ENCODE results near the gene ZEB2.
"Not testable (repeated sequence)": the region's sequence is repeated elsewhere in the genome, so short reads cannot be mapped to it uniquely, and the experiment has no call there.

ZEB2 gene

GRCh38 chr2:144364247-144364646 is 155.7 kb downstream of the ZEB2 start:
- not testable (repeated sequence) for FAIRE-seq; DNase-seq (ENCODE audit: insufficient read length, low spot score)

- DNase-seq (ENCODE audit: insufficient read length, low spot score): no peak
- FAIRE-seq: no peak
These were observed 157.5 kb downstream of the ZEB2 start for GRCh38 chr2:144362401-144362800.

- DNase-seq (ENCODE audit: insufficient read length, low spot score): no peak
- FAIRE-seq: no peak
These were observed 158.2 kb downstream of the ZEB2 start for GRCh38 chr2:144361742-144362141.

- no peak for DNase-seq (ENCODE audit: insufficient read length, low spot score)
- no peak for FAIRE-seq
These were observed 160.2 kb downstream of the ZEB2 start for GRCh38 chr2:144359684-144360083.

- DNase-seq (ENCODE audit: insufficient read length, low spot score): no peak
- peak; percentile 73 for FAIRE-seq
These were observed 160.9 kb downstream of the ZEB2 start for GRCh38 chr2:144358979-144359541.

GRCh38 chr2:144358374-144358964 is 161.4 kb downstream of the ZEB2 start:
- FAIRE-seq: peak; percentile 8
- no peak for DNase-seq (ENCODE audit: insufficient read length, low spot score)

- peak; percentile 25 for DNase-seq (ENCODE audit: insufficient read length, low spot score)
- peak; percentile 87 for FAIRE-seq
These were observed 162.1 kb downstream of the ZEB2 start for GRCh38 chr2:144357623-144358373.

GRCh38 chr2:144356402-144356801 is 163.5 kb downstream of the ZEB2 start:
- DNase-seq (ENCODE audit: insufficient read length, low spot score) (no peak), FAIRE-seq (no peak)

GRCh38 chr2:144354953-144355352 is 165.0 kb downstream of the ZEB2 start:
- DNase-seq (ENCODE audit: insufficient read length, low spot score) (no peak), FAIRE-seq (no peak)

- DNase-seq (ENCODE audit: insufficient read length, low spot score): no peak
- FAIRE-seq: peak; percentile 4
These were observed 168.2 kb downstream of the ZEB2 start for GRCh38 chr2:144351687-144352086.

GRCh38 chr2:144350151-144350802 is 169.6 kb downstream of the ZEB2 start:
- no peak for DNase-seq (ENCODE audit: insufficient read length, low spot score)
- no peak for FAIRE-seq

- FAIRE-seq: no peak
- no peak for DNase-seq (ENCODE audit: insufficient read length, low spot score)
These were observed 170.2 kb downstream of the ZEB2 start for GRCh38 chr2:144349674-144350073.

- no peak for DNase-seq (ENCODE audit: insufficient read length, low spot score)
- no peak for FAIRE-seq
These were observed 171.1 kb downstream of the ZEB2 start for GRCh38 chr2:144348846-144349245.

- no peak for DNase-seq (ENCODE audit: insufficient read length, low spot score)
- no peak for FAIRE-seq
These were observed 173.7 kb downstream of the ZEB2 start for GRCh38 chr2:144346229-144346628.

GRCh38 chr2:144343145-144343544 is 176.8 kb downstream of the ZEB2 start:
- FAIRE-seq (peak; percentile 67), DNase-seq (ENCODE audit: insufficient read length, low spot score) (no peak)

- DNase-seq (ENCODE audit: insufficient read length, low spot score) (no peak), FAIRE-seq (no peak)
These were observed 178.4 kb downstream of the ZEB2 start for GRCh38 chr2:144341538-144341937.

GRCh38 chr2:144339048-144339447 is 180.9 kb downstream of the ZEB2 start:
- FAIRE-seq: no peak
- no peak for DNase-seq (ENCODE audit: insufficient read length, low spot score)

- DNase-seq (ENCODE audit: insufficient read length, low spot score) (no peak), FAIRE-seq (no peak)
These were observed 185.4 kb downstream of the ZEB2 start for GRCh38 chr2:144334551-144334950.

All from GM19239 (cell line).